ENCODE measurements around the gene CCNJL.

CCNJL gene

GRCh38 chr5:160312134-160312959 is at the start of gene CCNJL:
Gene CCNJL (minus strand): TSS chr5:160312564. CDS start chr5:160311923, 641 bp downstream.
- Histone ChIP-seq H3F3A (ENCODE audit: control insufficient read depth, insufficient read depth) (no peaks in the 10 kb centered on the region), H3K9me2 (replicated peaks; ENCODE audit: control insufficient read depth, low read length) (no peaks in the 10 kb centered on the region), H3K79me2 (ENCODE audit: control insufficient read depth, low read length) (no peaks in the 10 kb centered on the region), H3K4me3 (ENCODE audit: low read length) (no peak within 1 kb of the TSS), H3K4me1 (ENCODE audit: control insufficient read depth, low read length) (no peaks in the 10 kb centered on the region), H4K20me1 (ENCODE audit: control insufficient read depth, insufficient read depth, low read depth, low read length) (no peaks in the 10 kb centered on the region), H3K27ac (ENCODE audit: low read depth, low read length) (no peak within 1 kb of the TSS), H3K36me3 (ENCODE audit: control insufficient read depth, low read length) (no peaks in the 10 kb centered on the region), H3K4me2 (ENCODE audit: low read length) (no peak within 1 kb of the TSS), H3K27me3 (ENCODE audit: control insufficient read depth, low read length) (peaks cover 30% of the 10 kb centered on the region), H3K9me3 (ENCODE audit: control insufficient read depth, insufficient read depth, low read length) (no peaks in the 10 kb centered on the region)
- TF ChIP-seq CTCF (IDR thresholded peaks at IDR 0.05; ENCODE audit: low read depth, low read length, poor library complexity, severe bottlenecking) (no peak), EZH2phosphoT487 (IDR thresholded peaks at IDR 0.05; ENCODE audit: borderline replicate concordance, low read length) (no peak)

DNA sequence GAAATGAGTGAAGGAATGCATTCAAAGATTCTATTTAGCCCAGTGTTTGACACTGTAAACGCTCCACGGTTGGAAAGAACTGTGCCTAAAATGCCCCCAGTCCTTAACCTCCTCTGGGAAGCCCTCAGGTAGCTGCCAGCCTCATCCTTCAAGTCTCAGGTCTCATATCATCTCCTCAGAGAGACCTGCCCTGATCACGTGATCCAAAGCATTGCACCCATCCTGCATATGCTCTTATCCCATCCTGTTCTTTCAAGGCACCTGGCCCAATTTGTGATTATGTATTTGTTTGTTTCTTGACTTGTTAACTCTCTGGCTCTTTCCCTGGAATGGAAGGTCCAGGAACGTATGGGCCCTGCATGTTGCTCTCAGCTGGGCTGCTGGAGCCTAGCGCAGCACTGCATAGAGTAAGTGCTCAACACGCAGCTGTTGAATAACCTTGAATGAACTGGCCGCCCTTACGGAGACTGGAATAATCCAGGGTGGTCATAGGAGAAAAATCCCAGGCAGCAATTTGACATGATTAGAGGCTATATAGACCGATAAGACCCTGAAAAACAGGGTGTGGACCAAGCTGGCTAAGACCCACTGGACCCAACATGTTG is 49.4 kb upstream of the CCNJL start:
- H3K27me3 ChIP-seq (ENCODE audit: control insufficient read depth, low read length), result peaks cover 6% of the 10 kb centered on the region; the same call in 1 of the 2 replicates
- no peaks in the 10 kb centered on the region for H3K4me1 ChIP-seq (ENCODE audit: control insufficient read depth, low read length)
- H3K4me3 ChIP-seq (ENCODE audit: low read length), result no peak overlapping the region
- no peaks in the 10 kb centered on the region for H3K79me2 ChIP-seq (ENCODE audit: control insufficient read depth, low read length)
- no peak overlapping the region for H3K27ac ChIP-seq (ENCODE audit: low read depth, low read length)
- H3K9me3 ChIP-seq (ENCODE audit: control insufficient read depth, insufficient read depth, low read length), result no peaks in the 10 kb centered on the region
- H3K36me3 ChIP-seq (ENCODE audit: control insufficient read depth, low read length), result no peaks in the 10 kb centered on the region
- H4K20me1 ChIP-seq (ENCODE audit: control insufficient read depth, insufficient read depth, low read depth, low read length), result no peaks in the 10 kb centered on the region
- H3K4me2 ChIP-seq (ENCODE audit: low read length), result no peak overlapping the region
- H3F3A ChIP-seq (ENCODE audit: control insufficient read depth, insufficient read depth), result no peaks in the 10 kb centered on the region
- no peak for TF ChIP-seq EZH2phosphoT487 (IDR thresholded peaks at IDR 0.05; ENCODE audit: borderline replicate concordance, low read length)
- TF ChIP-seq CTCF (IDR thresholded peaks at IDR 0.05; ENCODE audit: low read depth, low read length, poor library complexity, severe bottlenecking), result no peak
- no peaks in the 10 kb centered on the region for H3K9me2 ChIP-seq (replicated peaks; ENCODE audit: control insufficient read depth, low read length)

DNA sequence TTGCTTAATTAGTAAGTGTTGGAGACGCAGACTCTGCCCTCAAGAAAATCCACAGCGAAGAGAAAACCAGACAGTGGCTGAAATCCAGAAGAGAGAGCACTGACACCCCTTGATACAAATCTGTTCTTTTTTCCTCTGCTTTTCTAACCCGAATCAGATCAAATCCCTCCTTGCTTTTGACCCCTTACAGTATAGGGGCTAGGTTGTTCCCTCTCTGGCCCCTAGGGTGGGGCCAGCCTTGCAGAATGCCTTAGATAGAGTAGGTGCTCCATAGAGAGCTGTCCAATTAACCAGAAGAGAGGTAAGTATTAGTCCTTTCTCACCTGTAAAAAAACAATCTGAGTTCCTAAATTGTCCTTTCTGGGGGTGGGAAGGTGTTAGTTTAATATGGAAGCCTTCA is 47.9 kb upstream of the CCNJL start:
- Histone ChIP-seq H3K9me2 (replicated peaks; ENCODE audit: control insufficient read depth, low read length) (no peaks in the 10 kb centered on the region), H3F3A (ENCODE audit: control insufficient read depth, insufficient read depth) (no peaks in the 10 kb centered on the region), H3K27ac (ENCODE audit: low read depth, low read length) (no peak overlapping the region), H3K9me3 (ENCODE audit: control insufficient read depth, insufficient read depth, low read length) (no peaks in the 10 kb centered on the region), H4K20me1 (ENCODE audit: control insufficient read depth, insufficient read depth, low read depth, low read length) (no peaks in the 10 kb centered on the region), H3K27me3 (ENCODE audit: control insufficient read depth, low read length) (peaks cover 6% of the 10 kb centered on the region; the same call in 1 of the 2 replicates), H3K4me3 (ENCODE audit: low read length) (no peak overlapping the region), H3K4me2 (ENCODE audit: low read length) (no peak overlapping the region), H3K79me2 (ENCODE audit: control insufficient read depth, low read length) (no peaks in the 10 kb centered on the region), H3K4me1 (ENCODE audit: control insufficient read depth, low read length) (no peaks in the 10 kb centered on the region), H3K36me3 (ENCODE audit: control insufficient read depth, low read length) (no peaks in the 10 kb centered on the region)
- TF ChIP-seq EZH2phosphoT487 (IDR thresholded peaks at IDR 0.05; ENCODE audit: borderline replicate concordance, low read length) (no peak), CTCF (IDR thresholded peaks at IDR 0.05; ENCODE audit: low read depth, low read length, poor library complexity, severe bottlenecking) (no peak)

All from DOHH2 (cell line).